Subcutaneous abdominal adipose tissue (tissue), 5 donors: ENCODE data around the gene KHDRBS2.

Experiments
- H3K27ac ChIP-seq: one replicate; pipeline ENCODE4 v1.7.0; 2013; ENCODE audit warnings: low read depth, mild to moderate bottlenecking, inconsistent platforms, low read length, moderate library complexity
- H3K27me3 ChIP-seq, 5 donors: one replicate each; pipeline ENCODE4 v1.7.0; 2013; ENCODE audit warnings: low read length in 5 of 5, inconsistent platforms in 1 of 5; ENCODE audit not compliant: control insufficient read depth in 5 of 5, insufficient read depth in 4 of 5
- H3K36me3 ChIP-seq, 5 donors: one replicate each; pipeline ENCODE4 v1.7.0; 2013; ENCODE audit warnings: low read length in 5 of 5; ENCODE audit not compliant: control insufficient read depth in 5 of 5, insufficient read depth in 5 of 5
- H3K4me1 ChIP-seq, 5 donors: one replicate each; pipeline ENCODE4 v1.7.0; 2013; ENCODE audit warnings: low read length in 5 of 5, mild to moderate bottlenecking in 3 of 5, moderate library complexity in 1 of 5; ENCODE audit not compliant: control insufficient read depth in 5 of 5, insufficient read depth in 5 of 5
- H3K4me3 ChIP-seq, 5 donors: one replicate each; pipeline ENCODE4 v1.7.0; 2013; ENCODE audit warnings: low read length in 5 of 5, low read depth in 1 of 5
- H3K9ac ChIP-seq, 5 donors: one replicate each; pipeline ENCODE4 v1.7.0; 2013; ENCODE audit warnings: low read length in 5 of 5, mild to moderate bottlenecking in 4 of 5, moderate library complexity in 3 of 5
- H3K9me3 ChIP-seq, 5 donors: one replicate each; pipeline ENCODE4 v1.7.0; 2013; ENCODE audit warnings: low read length in 5 of 5; ENCODE audit not compliant: control insufficient read depth in 5 of 5
- donor health status: healthy.
- donor health status: healthy.
- donor health status: healthy.
- donor health status: healthy.
- donor health status: healthy.

KHDRBS2 gene

GRCh38 chr6:62129127-62129526 lies 156.9 kb downstream of the KHDRBS2 start:
- Histone ChIP-seq H3K27ac (no peak overlapping the region), H3K9me3 (peaks cover 0 to 4% (median 2%) of the 10 kb centered on the region in 5 donors), H3K4me3 (no peak overlapping the region), H3K27me3 (no peaks in the 10 kb centered on the region), H3K36me3 (no peaks in the 10 kb centered on the region), H3K4me1 (no peaks in the 10 kb centered on the region), H3K9ac (no peak overlapping the region)

GRCh38 chr6:62119401-62119800 lies 166.6 kb downstream of the KHDRBS2 start:
- H3K4me3 ChIP-seq: no peak overlapping the region
- H3K36me3 ChIP-seq: no peaks in the 10 kb centered on the region
- no peaks in the 10 kb centered on the region for H3K4me1 ChIP-seq
- H3K9ac ChIP-seq: no peak overlapping the region
- H3K9me3 ChIP-seq: peaks cover 0 to 10% (median 3%) of the 10 kb centered on the region in 5 donors
- H3K27ac ChIP-seq: no peak overlapping the region
- no peaks in the 10 kb centered on the region for H3K27me3 ChIP-seq

GRCh38 chr6:62103186-62103859 lies 182.7 kb downstream of the KHDRBS2 start:
- H3K27ac ChIP-seq: no peak overlapping the region
- no peaks in the 10 kb centered on the region for H3K36me3 ChIP-seq
- no peak overlapping the region for H3K4me3 ChIP-seq
- H3K27me3 ChIP-seq: no peaks in the 10 kb centered on the region
- H3K9ac ChIP-seq: no peak overlapping the region
- no peaks in the 10 kb centered on the region for H3K4me1 ChIP-seq
- peaks cover 0 to 12% (median 11%) of the 10 kb centered on the region in 5 donors for H3K9me3 ChIP-seq

GRCh38 chr6:62102387-62102786 lies 183.6 kb downstream of the KHDRBS2 start:
- Histone ChIP-seq H3K9me3 (peaks cover 0 to 12% (median 11%) of the 10 kb centered on the region in 5 donors), H3K9ac (no peak overlapping the region), H3K4me3 (no peak overlapping the region), H3K27me3 (no peaks in the 10 kb centered on the region), H3K4me1 (no peaks in the 10 kb centered on the region), H3K27ac (no peak overlapping the region), H3K36me3 (no peaks in the 10 kb centered on the region)

GRCh38 chr6:62090442-62091229 lies 195.4 kb downstream of the KHDRBS2 start:
- Histone ChIP-seq H3K4me1 (no peaks in the 10 kb centered on the region), H3K9me3 (peaks cover 0 to 3% (median 0%) of the 10 kb centered on the region in 5 donors), H3K4me3 (no peak overlapping the region), H3K27me3 (no peaks in the 10 kb centered on the region), H3K9ac (no peak overlapping the region), H3K36me3 (no peaks in the 10 kb centered on the region), H3K27ac (no peak overlapping the region)

GRCh38 chr6:62089781-62090180 lies 196.2 kb downstream of the KHDRBS2 start:
- Histone ChIP-seq H3K9ac (no peak overlapping the region), H3K9me3 (no peaks in the 10 kb centered on the region), H3K36me3 (no peaks in the 10 kb centered on the region), H3K4me3 (no peak overlapping the region), H3K27ac (no peak overlapping the region), H3K27me3 (no peaks in the 10 kb centered on the region), H3K4me1 (no peaks in the 10 kb centered on the region)

GRCh38 chr6:62086047-62086446 lies 200.0 kb downstream of the KHDRBS2 start:
- H3K4me1 ChIP-seq: no peaks in the 10 kb centered on the region
- H3K27me3 ChIP-seq: no peaks in the 10 kb centered on the region
- H3K9ac ChIP-seq: no peak overlapping the region
- peaks cover 0 to 2% (median 0%) of the 10 kb centered on the region in 5 donors for H3K9me3 ChIP-seq
- H3K4me3 ChIP-seq: no peak overlapping the region
- no peaks in the 10 kb centered on the region for H3K36me3 ChIP-seq
- H3K27ac ChIP-seq: no peak overlapping the region

- Histone ChIP-seq H3K9ac (no peak overlapping the region), H3K27me3 (no peaks in the 10 kb centered on the region), H3K27ac (no peak overlapping the region), H3K9me3 (peaks cover 0 to 3% (median 0%) of the 10 kb centered on the region in 5 donors), H3K4me3 (no peak overlapping the region), H3K36me3 (no peaks in the 10 kb centered on the region), H3K4me1 (no peaks in the 10 kb centered on the region)
These were observed 210.2 kb downstream of the KHDRBS2 start for GRCh38 chr6:62075869-62076268.

GRCh38 chr6:62059901-62060300 lies 226.1 kb downstream of the KHDRBS2 start:
- no peaks in the 10 kb centered on the region for H3K27me3 ChIP-seq
- H3K36me3 ChIP-seq: no peaks in the 10 kb centered on the region
- H3K4me1 ChIP-seq: no peaks in the 10 kb centered on the region
- H3K9ac ChIP-seq: no peak overlapping the region
- peaks cover 0 to 3% (median 0%) of the 10 kb centered on the region in 5 donors for H3K9me3 ChIP-seq
- no peak overlapping the region for H3K4me3 ChIP-seq
- H3K27ac ChIP-seq: no peak overlapping the region

- Histone ChIP-seq H3K27ac (no peak overlapping the region), H3K27me3 (no peaks in the 10 kb centered on the region), H3K9me3 (peaks cover 0 to 3% (median 0%) of the 10 kb centered on the region in 5 donors), H3K4me3 (no peak overlapping the region), H3K36me3 (no peaks in the 10 kb centered on the region), H3K4me1 (no peaks in the 10 kb centered on the region), H3K9ac (no peak overlapping the region)
These were observed 228.7 kb downstream of the KHDRBS2 start for GRCh38 chr6:62057300-62057699.
